Measurements from ENCODE around the gene GIMAP4. TPM values are rescaled to one million over a fixed set of nuclear protein-coding genes. Genes with fewer than 3 reads are reported as not detected.
"Not testable (repeated sequence)": the region's sequence is repeated elsewhere in the genome, so short reads cannot be mapped to it uniquely, and the experiment has no call there.

GIMAP4 gene
- total RNA-seq, 1 donor from 2014 or later, result not detected

DNA sequence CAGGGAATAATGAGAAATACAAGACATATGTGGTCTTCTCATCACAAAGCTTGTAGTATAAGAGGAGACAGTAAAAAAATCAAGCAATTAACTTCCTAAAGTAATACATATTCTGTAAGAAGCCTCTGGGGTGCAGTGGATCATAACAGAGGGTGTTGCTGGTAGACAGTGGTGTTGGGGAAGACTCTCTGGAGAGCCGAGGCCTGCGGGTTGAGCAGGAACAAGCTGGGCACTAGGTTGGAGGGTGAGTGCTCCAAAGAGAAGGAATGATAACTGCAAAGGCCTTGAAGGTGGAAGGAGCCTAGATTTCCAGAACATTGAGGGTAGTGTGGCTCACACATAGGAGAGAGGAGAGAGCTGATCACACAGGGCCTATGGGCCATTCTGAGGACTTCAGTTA, 1.5 kb downstream of the GIMAP4 start:
- Mint-ChIP-seq H3K4me1 (ENCODE audit: unreplicated experiment) (no peaks in the 10 kb centered on the region), H3K9me3 (no peaks in the 10 kb centered on the region), H3K36me3 (no peaks in the 10 kb centered on the region), H3K27me3 (peaks cover 3% of the 10 kb centered on the region), H3K27ac (no peak overlapping the region), H3K4me3 (no peak overlapping the region)
- TF ChIP-seq, protein P1, sequence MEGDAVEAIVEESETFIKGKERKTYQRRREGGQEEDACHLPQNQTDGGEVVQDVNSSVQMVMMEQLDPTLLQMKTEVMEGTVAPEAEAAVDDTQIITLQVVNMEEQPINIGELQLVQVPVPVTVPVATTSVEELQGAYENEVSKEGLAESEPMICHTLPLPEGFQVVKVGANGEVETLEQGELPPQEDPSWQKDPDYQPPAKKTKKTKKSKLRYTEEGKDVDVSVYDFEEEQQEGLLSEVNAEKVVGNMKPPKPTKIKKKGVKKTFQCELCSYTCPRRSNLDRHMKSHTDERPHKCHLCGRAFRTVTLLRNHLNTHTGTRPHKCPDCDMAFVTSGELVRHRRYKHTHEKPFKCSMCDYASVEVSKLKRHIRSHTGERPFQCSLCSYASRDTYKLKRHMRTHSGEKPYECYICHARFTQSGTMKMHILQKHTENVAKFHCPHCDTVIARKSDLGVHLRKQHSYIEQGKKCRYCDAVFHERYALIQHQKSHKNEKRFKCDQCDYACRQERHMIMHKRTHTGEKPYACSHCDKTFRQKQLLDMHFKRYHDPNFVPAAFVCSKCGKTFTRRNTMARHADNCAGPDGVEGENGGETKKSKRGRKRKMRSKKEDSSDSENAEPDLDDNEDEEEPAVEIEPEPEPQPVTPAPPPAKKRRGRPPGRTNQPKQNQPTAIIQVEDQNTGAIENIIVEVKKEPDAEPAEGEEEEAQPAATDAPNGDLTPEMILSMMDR (conservative IDR thresholded peaks at IDR 0.05), result no peak
- no peak for DNase-seq (ENCODE audit: extremely low spot score, unreplicated experiment)

DNA sequence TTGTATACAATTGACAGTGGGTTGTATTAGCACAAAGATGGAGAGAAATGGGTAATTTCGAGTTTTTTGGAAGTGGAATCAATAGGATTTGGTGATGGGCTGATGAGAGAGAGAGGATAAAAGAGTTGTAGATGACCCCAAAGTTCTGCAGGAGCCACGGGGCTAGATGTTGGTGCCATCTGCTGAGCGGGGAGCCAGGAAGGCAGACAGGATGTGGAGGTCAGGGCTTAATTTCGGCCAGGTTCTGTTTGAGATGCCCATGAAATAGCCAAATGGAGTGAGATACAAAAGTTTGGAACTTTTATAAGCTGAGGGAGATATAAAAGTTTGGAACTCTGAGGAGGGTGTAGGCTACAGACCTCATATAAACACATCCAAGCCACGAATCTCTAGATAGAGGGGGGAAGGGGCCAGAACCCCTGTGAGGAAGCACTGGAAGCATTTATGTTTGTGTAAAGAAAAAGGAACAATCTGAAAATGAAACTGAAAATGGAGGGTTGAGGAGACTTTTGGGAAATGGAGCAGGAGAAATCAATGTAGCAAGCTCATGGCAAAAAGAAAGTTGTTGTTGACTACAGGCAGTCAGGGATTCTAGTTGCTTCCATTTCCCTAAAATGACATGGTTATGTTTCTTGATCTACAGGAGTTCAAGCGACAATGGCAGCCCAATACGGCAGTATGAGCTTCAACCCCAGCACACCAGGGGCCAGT, 2.2 kb downstream of the GIMAP4 start:
- TF ChIP-seq, protein P1 (conservative IDR thresholded peaks at IDR 0.05), result no peak
- H3K4me3 Mint-ChIP-seq, result no peak overlapping the region
- peaks cover 3% of the 10 kb centered on the region for H3K27me3 Mint-ChIP-seq
- H3K36me3 Mint-ChIP-seq, result no peaks in the 10 kb centered on the region
- DNase-seq (ENCODE audit: extremely low spot score, unreplicated experiment), result no peak
- no peaks in the 10 kb centered on the region for H3K9me3 Mint-ChIP-seq
- H3K4me1 Mint-ChIP-seq (ENCODE audit: unreplicated experiment), result no peaks in the 10 kb centered on the region
- no peak overlapping the region for H3K27ac Mint-ChIP-seq

- no peak overlapping the region for H3K4me3 Mint-ChIP-seq
- H3K27ac Mint-ChIP-seq, result no peak overlapping the region
- DNase-seq (ENCODE audit: extremely low spot score, unreplicated experiment), result no peak
- no peaks in the 10 kb centered on the region for H3K9me3 Mint-ChIP-seq
- no peaks in the 10 kb centered on the region for H3K36me3 Mint-ChIP-seq
- peaks cover 3% of the 10 kb centered on the region for H3K27me3 Mint-ChIP-seq
- no peaks in the 10 kb centered on the region for H3K4me1 Mint-ChIP-seq (ENCODE audit: unreplicated experiment)
- TF ChIP-seq, protein P1 (conservative IDR thresholded peaks at IDR 0.05), result no peak
Measured at GRCh38 chr7:150570556-150571465, 3.6 kb downstream of the GIMAP4 start.

DNA sequence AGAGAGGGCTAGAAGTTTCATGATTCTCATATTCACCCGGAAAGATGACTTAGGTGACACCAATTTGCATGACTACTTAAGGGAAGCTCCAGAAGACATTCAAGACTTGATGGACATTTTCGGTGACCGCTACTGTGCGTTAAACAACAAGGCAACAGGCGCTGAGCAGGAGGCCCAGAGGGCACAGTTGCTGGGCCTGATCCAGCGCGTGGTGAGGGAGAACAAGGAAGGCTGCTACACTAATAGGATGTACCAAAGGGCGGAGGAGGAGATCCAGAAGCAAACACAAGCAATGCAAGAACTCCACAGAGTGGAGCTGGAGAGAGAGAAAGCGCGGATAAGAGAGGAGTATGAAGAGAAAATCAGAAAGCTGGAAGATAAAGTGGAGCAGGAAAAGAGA, 5.3 kb downstream of the GIMAP4 start:
- Mint-ChIP-seq H3K36me3 (no peaks in the 10 kb centered on the region), H3K9me3 (no peaks in the 10 kb centered on the region), H3K27ac (no peak overlapping the region), H3K27me3 (peaks cover 3% of the 10 kb centered on the region), H3K4me1 (ENCODE audit: unreplicated experiment) (no peaks in the 10 kb centered on the region), H3K4me3 (no peak overlapping the region)
- TF ChIP-seq, protein P1 (conservative IDR thresholded peaks at IDR 0.05), result no peak
- DNase-seq (ENCODE audit: extremely low spot score, unreplicated experiment), result no peak

DNA sequence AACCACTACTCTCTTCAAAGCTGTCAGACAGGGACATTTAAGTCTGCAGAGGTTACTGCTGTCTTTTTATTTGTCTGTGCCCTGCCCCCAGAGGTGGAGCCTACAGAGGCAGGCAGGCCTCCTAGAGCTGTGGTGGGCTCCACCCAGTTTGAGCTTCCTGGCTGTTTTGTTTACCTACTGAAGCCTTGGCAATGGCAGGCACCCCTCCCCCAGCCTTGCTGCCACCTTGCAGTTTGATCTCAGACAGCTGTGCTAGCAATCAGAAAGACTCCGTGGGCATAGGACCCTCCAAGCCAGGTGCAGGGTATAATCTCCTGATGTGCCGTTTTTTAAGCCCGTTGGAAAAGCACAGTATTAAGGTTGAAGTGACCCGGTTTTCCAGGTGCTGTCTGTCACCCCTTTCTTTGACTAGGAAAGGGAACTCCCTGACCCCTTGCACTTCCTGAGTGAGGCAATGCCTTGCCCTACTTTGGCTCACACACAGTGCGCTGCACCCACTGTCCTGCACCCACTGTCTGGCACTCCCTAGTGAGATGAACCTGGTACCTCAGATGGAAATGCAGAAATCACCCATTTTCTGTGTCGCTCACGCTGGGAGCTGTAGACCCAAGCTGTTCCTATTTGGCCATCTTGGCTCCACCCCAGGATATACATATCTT, 12.9 kb downstream of the GIMAP4 start:
- not testable (repeated sequence) for H3K27me3 Mint-ChIP-seq; H3K27ac Mint-ChIP-seq; H3K4me1 Mint-ChIP-seq (ENCODE audit: unreplicated experiment); H3K36me3 Mint-ChIP-seq; DNase-seq (ENCODE audit: extremely low spot score, unreplicated experiment); H3K9me3 Mint-ChIP-seq; H3K4me3 Mint-ChIP-seq

Measured in type B pancreatic cell (in vitro differentiated cells).